ENCODE results near the gene GPER1.

GRCh38 chr7:1140476-1141104, 52.7 kb downstream of the GPER1 start:
- TF ChIP-seq CTCF (conservative IDR thresholded peaks at IDR 0.05; ENCODE audit: low read depth, low read length): no peak
- no peak for TF ChIP-seq EZH2 (IDR thresholded peaks at IDR 0.05; ENCODE audit: low read length, unreplicated experiment)
- no peak for TF ChIP-seq EZH2phosphoT487 (IDR thresholded peaks at IDR 0.05; ENCODE audit: borderline replicate concordance, low read length)

All from PC-3 (cell line).